ENCODE data around the gene ACTN4. TPM values are rescaled to one million over a fixed set of nuclear protein-coding genes. Genes with fewer than 3 reads are reported as not detected.

Gene ACTN4
- total RNA-seq, 4 donors from 2014 or later = 191 to 479 (median 365) TPM

- H3K27ac ChIP-seq = peak overlapping the region; percentile 96 to 97 (median 97)
- TF ChIP-seq POLR2A (IDR thresholded peaks at IDR 0.05) = no peak
- TF ChIP-seq, protein P1, sequence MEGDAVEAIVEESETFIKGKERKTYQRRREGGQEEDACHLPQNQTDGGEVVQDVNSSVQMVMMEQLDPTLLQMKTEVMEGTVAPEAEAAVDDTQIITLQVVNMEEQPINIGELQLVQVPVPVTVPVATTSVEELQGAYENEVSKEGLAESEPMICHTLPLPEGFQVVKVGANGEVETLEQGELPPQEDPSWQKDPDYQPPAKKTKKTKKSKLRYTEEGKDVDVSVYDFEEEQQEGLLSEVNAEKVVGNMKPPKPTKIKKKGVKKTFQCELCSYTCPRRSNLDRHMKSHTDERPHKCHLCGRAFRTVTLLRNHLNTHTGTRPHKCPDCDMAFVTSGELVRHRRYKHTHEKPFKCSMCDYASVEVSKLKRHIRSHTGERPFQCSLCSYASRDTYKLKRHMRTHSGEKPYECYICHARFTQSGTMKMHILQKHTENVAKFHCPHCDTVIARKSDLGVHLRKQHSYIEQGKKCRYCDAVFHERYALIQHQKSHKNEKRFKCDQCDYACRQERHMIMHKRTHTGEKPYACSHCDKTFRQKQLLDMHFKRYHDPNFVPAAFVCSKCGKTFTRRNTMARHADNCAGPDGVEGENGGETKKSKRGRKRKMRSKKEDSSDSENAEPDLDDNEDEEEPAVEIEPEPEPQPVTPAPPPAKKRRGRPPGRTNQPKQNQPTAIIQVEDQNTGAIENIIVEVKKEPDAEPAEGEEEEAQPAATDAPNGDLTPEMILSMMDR (IDR thresholded peaks at IDR 0.05) = no peak
- H3K4me3 ChIP-seq (replicated peaks in 1 of 3) = no peak overlapping the region
- DNase-seq = no peak
- intact Hi-C loops (cut with DNase I) = no loop called here
- no peaks in the 10 kb centered on the region for H3K27me3 ChIP-seq
- H3K36me3 ChIP-seq = no peaks in the 10 kb centered on the region
- H3K9me3 ChIP-seq = no peaks in the 10 kb centered on the region
- WGBS, 2 donors = 44 to 59% methylated on average over 5 of the region's 5 CpGs
- peaks cover 96 to 100% of the 10 kb centered on the region in 2 donors for H3K4me1 ChIP-seq
Measured at GRCh38 chr19:38655148-38655824, 7.8 kb downstream of the ACTN4 start.

DNA sequence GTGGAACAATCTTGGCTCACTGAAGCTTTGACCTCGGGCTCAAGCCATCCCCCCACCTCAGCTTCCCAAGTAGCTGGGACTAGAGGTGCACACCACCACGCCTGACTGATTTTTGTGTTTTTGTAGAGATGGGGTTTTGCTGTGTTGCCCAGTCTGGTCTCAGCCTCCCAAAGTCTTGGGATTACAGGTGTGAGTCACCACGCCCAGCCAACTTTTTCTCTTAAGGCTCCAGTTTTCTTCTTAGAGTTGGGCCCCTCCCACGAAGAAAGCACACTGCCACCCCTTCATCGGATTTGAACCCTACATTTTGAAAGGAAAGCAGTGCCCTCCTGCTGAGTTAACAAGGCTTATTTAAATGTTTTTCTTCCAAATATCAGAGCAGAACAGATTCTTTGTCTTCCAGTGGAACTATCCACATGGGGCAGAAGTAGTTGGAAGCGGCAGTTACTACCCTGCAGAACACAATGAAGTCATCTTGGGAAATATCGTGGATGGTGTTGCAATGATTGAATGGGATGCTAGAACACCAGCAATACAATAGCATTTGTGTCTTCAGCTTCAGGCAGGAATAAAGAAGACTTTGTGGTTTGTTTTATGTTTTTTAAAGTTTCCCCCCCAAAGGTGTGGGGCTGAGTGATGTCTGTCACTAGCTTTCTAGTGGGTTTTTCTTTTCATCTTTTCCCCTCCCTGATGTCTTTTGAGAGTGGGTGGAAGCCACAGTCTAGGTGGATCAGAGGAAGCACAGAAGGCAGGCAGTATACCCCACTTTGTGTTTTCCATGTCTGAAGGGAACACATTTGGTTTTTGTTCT, 8.9 kb downstream of the ACTN4 start:
- peaks cover 96 to 100% of the 10 kb centered on the region in 2 donors for H3K4me1 ChIP-seq
- TF ChIP-seq POLR2A (IDR thresholded peaks at IDR 0.05) = no peak
- TF ChIP-seq, protein P1 (IDR thresholded peaks at IDR 0.05) = no peak
- no peak for DNase-seq
- H3K27ac ChIP-seq = peak overlapping the region; percentile 96 to 97 (median 97)
- H3K27me3 ChIP-seq = no peaks in the 10 kb centered on the region
- 67 to 71% methylated on average over 7 of the region's 7 CpGs for WGBS, 2 donors
- H3K9me3 ChIP-seq = no peaks in the 10 kb centered on the region
- H3K4me3 ChIP-seq (replicated peaks in 1 of 3) = no peak overlapping the region
- H3K36me3 ChIP-seq = no peaks in the 10 kb centered on the region
- intact Hi-C loops (cut with DNase I) = no loop called here

DNA sequence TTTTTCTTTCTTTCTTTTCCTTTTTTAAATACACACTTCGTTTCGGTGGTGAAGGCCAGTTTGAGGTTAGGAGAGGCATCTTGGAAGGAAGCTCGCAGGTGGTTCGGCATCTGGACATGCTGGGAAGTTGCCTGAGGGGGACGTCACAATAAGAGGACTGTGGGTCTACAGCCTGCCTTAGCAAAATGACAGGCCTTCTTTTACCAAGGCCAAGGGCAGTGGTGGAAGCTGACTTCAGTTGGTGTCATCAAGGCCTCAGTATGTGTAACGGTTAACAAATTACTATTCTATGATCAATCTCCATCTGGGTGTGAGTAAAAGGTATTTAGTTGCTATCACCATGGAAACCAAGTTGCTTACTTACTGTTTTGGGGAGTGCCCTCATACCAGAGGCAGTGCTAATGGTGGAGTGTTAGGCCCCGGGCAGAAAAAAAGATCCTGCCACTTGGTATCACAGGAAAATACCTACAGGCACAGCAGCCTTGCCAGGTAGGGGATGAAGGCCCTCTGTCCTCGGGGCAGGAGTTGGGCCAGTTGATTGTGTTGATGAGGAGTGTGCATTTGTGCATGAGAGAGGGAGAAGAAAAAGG, 10.3 kb downstream of the ACTN4 start:
- Histone ChIP-seq H3K27ac (peak overlapping the region; percentile 96 to 97 (median 97)), H3K27me3 (no peaks in the 10 kb centered on the region), H3K4me1 (peaks cover 96 to 100% of the 10 kb centered on the region in 2 donors), H3K36me3 (no peaks in the 10 kb centered on the region), H3K4me3 (replicated peaks in 1 of 3) (no peak overlapping the region), H3K9me3 (no peaks in the 10 kb centered on the region)
- DNase-seq = peak; percentile 48 to 60
- WGBS, 2 donors = 54 to 55% methylated on average over 8 of the region's 8 CpGs
- intact Hi-C loops (cut with DNase I) = no loop called here
- TF ChIP-seq POLR2A (IDR thresholded peaks at IDR 0.05) = peak in 1 of 2 donors; percentile 6
- TF ChIP-seq, protein P1 (IDR thresholded peaks at IDR 0.05) = no peak

GRCh38 chr19:38658462-38659306, 11.2 kb downstream of the ACTN4 start:
- Histone ChIP-seq H3K4me1 (peaks cover 97 to 100% of the 10 kb centered on the region in 2 donors), H3K27me3 (no peaks in the 10 kb centered on the region), H3K4me3 (replicated peaks in 1 of 3) (no peak overlapping the region), H3K27ac (peak overlapping the region; percentile 96 to 97 (median 97)), H3K36me3 (no peaks in the 10 kb centered on the region), H3K9me3 (no peaks in the 10 kb centered on the region)
- TF ChIP-seq, protein P1 (IDR thresholded peaks at IDR 0.05) = no peak
- peak in 1 of 2 donors; percentile 85 for TF ChIP-seq POLR2A (IDR thresholded peaks at IDR 0.05)
- intact Hi-C loops (cut with DNase I) = no loop called here
- DNase-seq = peak; percentile 76 to 77
- 25 to 28% methylated on average over 15 of the region's 15 CpGs for WGBS, 2 donors
